HL-60 (cell line): ENCODE results near the gene MYO1D.

Source experiments
- DNase-seq, 2 experiments: peaks; one replicate each; pipeline ENCODE4 v3.0.0-alpha.2; 2010 to 2020; ENCODE audit warnings: low read depth in 1 of 2, low spot score in 1 of 2
- H3K27ac ChIP-seq: fragments of 250-450 bp; sonication (Bioruptor Pico); replicated peaks from 2 replicates; pipeline ENCODE4 v1.5.1; 2020; ENCODE audit warnings: mild to moderate bottlenecking, moderate library complexity
- H3K27me3 ChIP-seq: fragments of 250-450 bp; sonication (Bioruptor Pico); 2 replicates; pipeline ENCODE4 v1.5.1; 2021; ENCODE audit warnings: mild to moderate bottlenecking, moderate library complexity; ENCODE audit not compliant: insufficient read depth, poor library complexity, severe bottlenecking
- H3K4me3 ChIP-seq: replicated peaks from 2 replicates; pipeline ENCODE4 v1.5.1; 2011; ENCODE audit warnings: mild to moderate bottlenecking, control low read depth, low read length; ENCODE audit not compliant: insufficient read depth
- GABPA ChIP-seq: IDR thresholded peaks from 2 replicates; pipeline ENCODE4 v1.6.1; 2012; ENCODE audit warnings: low read depth
- POLR2AphosphoS5 ChIP-seq: IDR thresholded peaks from 2 replicates; pipeline ENCODE4 v1.6.1; 2012; ENCODE audit warnings: low read depth
- REST ChIP-seq: IDR thresholded peaks from 2 replicates; pipeline ENCODE4 v1.6.1; 2012; ENCODE audit warnings: low read depth; ENCODE audit not compliant: insufficient replicate concordance
- SPI1 ChIP-seq: IDR thresholded peaks from 2 replicates; pipeline ENCODE4 v1.6.1; 2012; ENCODE audit warnings: low read depth, mild to moderate bottlenecking, borderline replicate concordance
- TF ChIP-seq, protein P1 (sequence below): IDR thresholded peaks from one replicate; pipeline ENCODE4 v1.5.1; 2011; ENCODE audit warnings: low read length, control low read depth, inconsistent platforms; ENCODE audit not compliant: insufficient read depth

Gene MYO1D

DNA sequence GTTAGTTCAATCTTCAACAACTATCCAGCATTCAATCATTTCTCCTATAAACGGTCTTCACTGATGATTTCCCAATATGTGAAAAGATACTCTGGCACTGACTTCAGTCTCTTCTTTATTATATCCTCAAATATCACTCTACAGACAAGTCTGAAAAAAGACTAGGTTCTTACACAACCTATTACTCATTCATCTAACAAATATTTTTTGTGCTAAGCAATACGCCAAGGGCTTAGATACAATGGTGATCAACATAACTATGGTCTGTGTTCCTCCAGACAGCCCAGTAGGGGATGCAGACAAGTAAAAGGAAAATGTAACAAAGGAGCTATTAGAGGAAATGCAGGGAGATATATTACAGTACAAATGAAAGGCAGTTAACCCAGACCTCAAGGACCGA lies 63.9 kb downstream of the MYO1D start:
- Histone ChIP-seq H3K4me3 (no peak overlapping the region), H3K27me3 (no peaks in the 10 kb centered on the region), H3K27ac (no peak overlapping the region)
- DNase-seq: no peak
- TF ChIP-seq REST (no peak), GABPA (no peak), POLR2AphosphoS5 (no peak), SPI1 (no peak)
- TF ChIP-seq, protein P1, sequence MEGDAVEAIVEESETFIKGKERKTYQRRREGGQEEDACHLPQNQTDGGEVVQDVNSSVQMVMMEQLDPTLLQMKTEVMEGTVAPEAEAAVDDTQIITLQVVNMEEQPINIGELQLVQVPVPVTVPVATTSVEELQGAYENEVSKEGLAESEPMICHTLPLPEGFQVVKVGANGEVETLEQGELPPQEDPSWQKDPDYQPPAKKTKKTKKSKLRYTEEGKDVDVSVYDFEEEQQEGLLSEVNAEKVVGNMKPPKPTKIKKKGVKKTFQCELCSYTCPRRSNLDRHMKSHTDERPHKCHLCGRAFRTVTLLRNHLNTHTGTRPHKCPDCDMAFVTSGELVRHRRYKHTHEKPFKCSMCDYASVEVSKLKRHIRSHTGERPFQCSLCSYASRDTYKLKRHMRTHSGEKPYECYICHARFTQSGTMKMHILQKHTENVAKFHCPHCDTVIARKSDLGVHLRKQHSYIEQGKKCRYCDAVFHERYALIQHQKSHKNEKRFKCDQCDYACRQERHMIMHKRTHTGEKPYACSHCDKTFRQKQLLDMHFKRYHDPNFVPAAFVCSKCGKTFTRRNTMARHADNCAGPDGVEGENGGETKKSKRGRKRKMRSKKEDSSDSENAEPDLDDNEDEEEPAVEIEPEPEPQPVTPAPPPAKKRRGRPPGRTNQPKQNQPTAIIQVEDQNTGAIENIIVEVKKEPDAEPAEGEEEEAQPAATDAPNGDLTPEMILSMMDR: no peak

- H3K4me3 ChIP-seq: no peak overlapping the region
- H3K27me3 ChIP-seq: no peaks in the 10 kb centered on the region
- TF ChIP-seq POLR2AphosphoS5: no peak
- no peak for DNase-seq
- no peak overlapping the region for H3K27ac ChIP-seq
Measured at GRCh38 chr17:32810690-32811089, 66.2 kb downstream of the MYO1D start.

GRCh38 chr17:32807577-32807976 lies 69.3 kb downstream of the MYO1D start:
- no peak overlapping the region for H3K4me3 ChIP-seq
- no peak overlapping the region for H3K27ac ChIP-seq
- no peaks in the 10 kb centered on the region for H3K27me3 ChIP-seq
- TF ChIP-seq POLR2AphosphoS5 (no peak), SPI1 (no peak), REST (no peak)
- DNase-seq: no peak

- no peak for DNase-seq
- no peaks in the 10 kb centered on the region for H3K27me3 ChIP-seq
- H3K27ac ChIP-seq: no peak overlapping the region
- no peak for TF ChIP-seq SPI1
- no peak for TF ChIP-seq GABPA
- no peak for TF ChIP-seq POLR2AphosphoS5
- TF ChIP-seq REST: no peak
- TF ChIP-seq, protein P1: no peak
- H3K4me3 ChIP-seq: no peak overlapping the region
Measured at GRCh38 chr17:32806646-32807045, 70.3 kb downstream of the MYO1D start.
